HAP-1 (cell line): Measurements from ENCODE around the gene WDFY2.
"Not testable (repeated sequence)": the region's sequence is repeated elsewhere in the genome, so short reads cannot be mapped to it uniquely, and the experiment has no call there.

ENCODE experiments used
- DNase-seq, 2 experiments: peaks; one replicate each; pipeline ENCODE4 v3.0.0-alpha.2; 2016 to 2020; ENCODE audit warnings: low spot score in 2 of 2
- H3K27me3 ChIP-seq: fragments of 250-450 bp; sonication (Bioruptor Pico); 2 replicates; pipeline ENCODE4 v1.5.1; 2020; ENCODE audit warnings: low read depth, mild to moderate bottlenecking, moderate library complexity
- H3K36me3 ChIP-seq: fragments of 250-450 bp; sonication (Bioruptor Pico); replicated peaks from 2 replicates; pipeline ENCODE4 v1.5.1; 2020; ENCODE audit warnings: mild to moderate bottlenecking
- H3K4me1 ChIP-seq: fragments of 250-450 bp; sonication (Bioruptor Pico); 2 replicates; pipeline ENCODE4 v1.5.1; 2020; ENCODE audit warnings: mild to moderate bottlenecking
- H3K4me3 ChIP-seq: fragments of 250-450 bp; sonication (Bioruptor Pico); 2 replicates; pipeline ENCODE4 v1.5.1; 2020; ENCODE audit warnings: mild to moderate bottlenecking, moderate library complexity
- H3K9me3 ChIP-seq: fragments of 250-450 bp; sonication (Bioruptor Pico); 2 replicates; pipeline ENCODE4 v1.5.1; 2020; ENCODE audit warnings: mild to moderate bottlenecking, moderate library complexity
- in situ Hi-C: fragments of 300-500 bp; cut with MboI; formaldehyde crosslinking; loops from 3 replicates; pipeline ENCODE4 v1.14.3; 2020; ENCODE audit warnings: low sequenced_read_pairs, inconsistent platforms, mixed read lengths

The WDFY2 gene

GRCh38 chr13:51637852-51638215 is 53.6 kb downstream of the WDFY2 start:
- DNase-seq = peak in 1 of 2 experiments; percentile 27
- in situ Hi-C loops = no loop called here
- Histone ChIP-seq H3K36me3 (no peaks in the 10 kb centered on the region), H3K27me3 (no peaks in the 10 kb centered on the region), H3K4me1 (peaks cover 36% of the 10 kb centered on the region), H3K9me3 (no peaks in the 10 kb centered on the region), H3K4me3 (no peak overlapping the region)

GRCh38 chr13:51638216-51638871 is 54.1 kb downstream of the WDFY2 start:
- peak; percentile 39 to 95 for DNase-seq
- H3K27me3 ChIP-seq = no peaks in the 10 kb centered on the region
- H3K4me3 ChIP-seq = no peak overlapping the region
- H3K36me3 ChIP-seq = no peaks in the 10 kb centered on the region
- H3K9me3 ChIP-seq = no peaks in the 10 kb centered on the region
- in situ Hi-C loops = no loop called here
- peaks cover 36% of the 10 kb centered on the region for H3K4me1 ChIP-seq

- Histone ChIP-seq H3K36me3 (no peaks in the 10 kb centered on the region), H3K4me1 (peaks cover 42% of the 10 kb centered on the region), H3K9me3 (no peaks in the 10 kb centered on the region), H3K4me3 (no peak overlapping the region), H3K27me3 (no peaks in the 10 kb centered on the region)
- in situ Hi-C loops = no loop called here
- no peak for DNase-seq
These were observed 54.9 kb downstream of the WDFY2 start for GRCh38 chr13:51639171-51639570.

- DNase-seq, H3K9me3 ChIP-seq, H3K4me3 ChIP-seq, H3K27me3 ChIP-seq, in situ Hi-C loops, H3K36me3 ChIP-seq: not testable (repeated sequence)
- peaks cover 57% of the 10 kb centered on the region for H3K4me1 ChIP-seq
These were observed 56.4 kb downstream of the WDFY2 start for GRCh38 chr13:51640696-51641095.

- no peaks in the 10 kb centered on the region for H3K27me3 ChIP-seq
- H3K4me1 ChIP-seq = peaks cover 48% of the 10 kb centered on the region
- no peak for DNase-seq
- no peaks in the 10 kb centered on the region for H3K36me3 ChIP-seq
- no peaks in the 10 kb centered on the region for H3K9me3 ChIP-seq
- in situ Hi-C loops = no loop called here
- no peak overlapping the region for H3K4me3 ChIP-seq
These were observed 59.0 kb downstream of the WDFY2 start for GRCh38 chr13:51643105-51643881.

GRCh38 chr13:51643882-51644281 is 59.6 kb downstream of the WDFY2 start:
- no peak overlapping the region for H3K4me3 ChIP-seq
- H3K27me3 ChIP-seq = no peaks in the 10 kb centered on the region
- H3K4me1 ChIP-seq = peaks cover 44% of the 10 kb centered on the region
- no peak for DNase-seq
- no peaks in the 10 kb centered on the region for H3K9me3 ChIP-seq
- H3K36me3 ChIP-seq = no peaks in the 10 kb centered on the region
- in situ Hi-C loops = no loop called here

- H3K9me3 ChIP-seq = no peaks in the 10 kb centered on the region
- DNase-seq = no peak
- H3K4me3 ChIP-seq = no peak overlapping the region
- peaks cover 37% of the 10 kb centered on the region for H3K4me1 ChIP-seq
- in situ Hi-C loops = no loop called here
- H3K36me3 ChIP-seq = no peaks in the 10 kb centered on the region
- H3K27me3 ChIP-seq = no peaks in the 10 kb centered on the region
These were observed 60.4 kb downstream of the WDFY2 start for GRCh38 chr13:51644654-51645053.

- no peak overlapping the region for H3K4me3 ChIP-seq
- in situ Hi-C loops = no loop called here
- H3K36me3 ChIP-seq = no peaks in the 10 kb centered on the region
- peaks cover 36% of the 10 kb centered on the region for H3K4me1 ChIP-seq
- H3K9me3 ChIP-seq = no peaks in the 10 kb centered on the region
- DNase-seq = no peak
- no peaks in the 10 kb centered on the region for H3K27me3 ChIP-seq
These were observed 60.9 kb downstream of the WDFY2 start for GRCh38 chr13:51645154-51645650.

GRCh38 chr13:51645761-51646670 is 61.8 kb downstream of the WDFY2 start:
- Histone ChIP-seq H3K4me1 (peaks cover 36% of the 10 kb centered on the region), H3K36me3 (no peaks in the 10 kb centered on the region), H3K9me3 (no peaks in the 10 kb centered on the region), H3K27me3 (no peaks in the 10 kb centered on the region), H3K4me3 (no peak overlapping the region)
- in situ Hi-C loops = no loop called here
- no peak for DNase-seq

GRCh38 chr13:51647067-51647466 is 62.8 kb downstream of the WDFY2 start:
- H3K4me3 ChIP-seq = no peak overlapping the region
- no peak for DNase-seq
- no peaks in the 10 kb centered on the region for H3K9me3 ChIP-seq
- no peaks in the 10 kb centered on the region for H3K36me3 ChIP-seq
- no peaks in the 10 kb centered on the region for H3K27me3 ChIP-seq
- in situ Hi-C loops = no loop called here
- H3K4me1 ChIP-seq = peaks cover 36% of the 10 kb centered on the region

GRCh38 chr13:51652193-51652592 is 67.9 kb downstream of the WDFY2 start:
- H3K4me3 ChIP-seq, DNase-seq, H3K27me3 ChIP-seq, H3K4me1 ChIP-seq, H3K36me3 ChIP-seq, H3K9me3 ChIP-seq, in situ Hi-C loops: not testable (repeated sequence)

- H3K36me3 ChIP-seq = peaks cover 3% of the 10 kb centered on the region; the same call in 1 of the 2 replicates
- peaks cover 6% of the 10 kb centered on the region; the same call in 1 of the 2 replicates for H3K9me3 ChIP-seq
- DNase-seq = no peak
- H3K4me1 ChIP-seq = peaks cover 24% of the 10 kb centered on the region
- no peak overlapping the region for H3K4me3 ChIP-seq
- H3K27me3 ChIP-seq = no peaks in the 10 kb centered on the region
- in situ Hi-C loops = no loop called here
These were observed 75.2 kb downstream of the WDFY2 start for GRCh38 chr13:51659276-51660127.

- no peaks in the 10 kb centered on the region for H3K9me3 ChIP-seq
- H3K4me1 ChIP-seq = peaks cover 24% of the 10 kb centered on the region
- peaks cover 3% of the 10 kb centered on the region; the same call in 1 of the 2 replicates for H3K36me3 ChIP-seq
- peak in 1 of 2 experiments; percentile 65 for DNase-seq
- H3K4me3 ChIP-seq = no peak overlapping the region
- in situ Hi-C loops = no loop called here
- H3K27me3 ChIP-seq = no peaks in the 10 kb centered on the region
These were observed 76.6 kb downstream of the WDFY2 start for GRCh38 chr13:51660813-51661212.
